Measurements from ENCODE around the gene ASF1A. TPM values are rescaled to one million over a fixed set of nuclear protein-coding genes. Genes with fewer than 3 reads are reported as not detected.

Gene ASF1A
- total and polyA plus RNA-seq, 2 experiments from 2014 or later: 23.0 to 32.7 TPM

- Histone ChIP-seq H3K4me3 (no peak overlapping the region), H3K9me3 (ENCODE audit: low read depth) (no peaks in the 10 kb centered on the region), H3K4me2 (no peak overlapping the region), H3K4me1 (ENCODE audit: insufficient read depth) (no peaks in the 10 kb centered on the region), H3K27ac (no peak overlapping the region), H3K36me3 (replicated peaks; ENCODE audit: insufficient read depth, low read depth) (no peaks in the 10 kb centered on the region), H2AFZ (no peak overlapping the region), H3K27me3 (no peaks in the 10 kb centered on the region), H3K79me2 (no peaks in the 10 kb centered on the region), H4K20me1 (ENCODE audit: insufficient read depth, poor library complexity, severe bottlenecking) (no peaks in the 10 kb centered on the region), H3K9me2 (replicated peaks; ENCODE audit: insufficient read depth) (no peaks in the 10 kb centered on the region)
- DNase-seq (ENCODE audit: low spot score): no peak
- no peak for TF ChIP-seq EZH2 (IDR thresholded peaks at IDR 0.05; ENCODE audit: borderline replicate concordance)
- no peak for TF ChIP-seq EZH2phosphoT487 (IDR thresholded peaks at IDR 0.05; ENCODE audit: low read depth, severe bottlenecking, unreplicated experiment)
- no peak for TF ChIP-seq CTCF (IDR thresholded peaks at IDR 0.05; ENCODE audit: poor library complexity)
- 83% methylated on average over 3 of the region's 3 CpGs for WGBS (ENCODE audit: low lambda C conversion rate, missing lambda C conversion rate)
These were observed 29.1 kb downstream of the ASF1A start for GRCh38 chr6:118923035-118923434.

- H3K27ac ChIP-seq: no peak overlapping the region
- H4K20me1 ChIP-seq (ENCODE audit: insufficient read depth, poor library complexity, severe bottlenecking): no peaks in the 10 kb centered on the region
- WGBS (ENCODE audit: low lambda C conversion rate, missing lambda C conversion rate): 96% methylated on average over 3 of the region's 3 CpGs
- no peaks in the 10 kb centered on the region for H3K36me3 ChIP-seq (replicated peaks; ENCODE audit: insufficient read depth, low read depth)
- no peak overlapping the region for H3K4me3 ChIP-seq
- H3K4me2 ChIP-seq: no peak overlapping the region
- no peak for DNase-seq (ENCODE audit: low spot score)
- H3K9me2 ChIP-seq (replicated peaks; ENCODE audit: insufficient read depth): no peaks in the 10 kb centered on the region
- no peak overlapping the region for H2AFZ ChIP-seq
- TF ChIP-seq CTCF (IDR thresholded peaks at IDR 0.05; ENCODE audit: poor library complexity) (no peak), EZH2phosphoT487 (IDR thresholded peaks at IDR 0.05; ENCODE audit: low read depth, severe bottlenecking, unreplicated experiment) (no peak), EZH2 (IDR thresholded peaks at IDR 0.05; ENCODE audit: borderline replicate concordance) (no peak)
- H3K4me1 ChIP-seq (ENCODE audit: insufficient read depth): peaks cover 7% of the 10 kb centered on the region
- no peaks in the 10 kb centered on the region for H3K27me3 ChIP-seq
- H3K79me2 ChIP-seq: peaks cover 39% of the 10 kb centered on the region
- H3K9me3 ChIP-seq (ENCODE audit: low read depth): no peaks in the 10 kb centered on the region
These were observed 36.7 kb downstream of the ASF1A start for GRCh38 chr6:118930680-118931079.

- Histone ChIP-seq H3K4me2 (no peak overlapping the region), H3K79me2 (peaks cover 45% of the 10 kb centered on the region), H3K9me2 (replicated peaks; ENCODE audit: insufficient read depth) (no peaks in the 10 kb centered on the region), H3K27me3 (no peaks in the 10 kb centered on the region), H3K4me3 (no peak overlapping the region), H4K20me1 (ENCODE audit: insufficient read depth, poor library complexity, severe bottlenecking) (no peaks in the 10 kb centered on the region), H3K36me3 (replicated peaks; ENCODE audit: insufficient read depth, low read depth) (no peaks in the 10 kb centered on the region), H3K9me3 (ENCODE audit: low read depth) (no peaks in the 10 kb centered on the region), H3K27ac (no peak overlapping the region), H2AFZ (no peak overlapping the region), H3K4me1 (ENCODE audit: insufficient read depth) (peaks cover 7% of the 10 kb centered on the region)
- no peak for TF ChIP-seq CTCF (IDR thresholded peaks at IDR 0.05; ENCODE audit: poor library complexity)
- no peak for TF ChIP-seq EZH2 (IDR thresholded peaks at IDR 0.05; ENCODE audit: borderline replicate concordance)
- TF ChIP-seq EZH2phosphoT487 (IDR thresholded peaks at IDR 0.05; ENCODE audit: low read depth, severe bottlenecking, unreplicated experiment): no peak
- 94% methylated on average over 5 of the region's 5 CpGs for WGBS (ENCODE audit: low lambda C conversion rate, missing lambda C conversion rate)
- no peak for DNase-seq (ENCODE audit: low spot score)
These were observed 37.5 kb downstream of the ASF1A start for GRCh38 chr6:118931436-118931835.

- H3K27ac ChIP-seq: no peak overlapping the region
These were observed 38.5 kb downstream of the ASF1A start for GRCh38 chr6:118932421-118932820.

More at GRCh38 chr6:118932421-118932820, 38.5 kb downstream of the ASF1A start:
- no peak for DNase-seq (ENCODE audit: low spot score)
- Histone ChIP-seq H4K20me1 (ENCODE audit: insufficient read depth, poor library complexity, severe bottlenecking) (no peaks in the 10 kb centered on the region), H3K36me3 (replicated peaks; ENCODE audit: insufficient read depth, low read depth) (no peaks in the 10 kb centered on the region), H3K9me3 (ENCODE audit: low read depth) (no peaks in the 10 kb centered on the region), H2AFZ (no peak overlapping the region), H3K27me3 (no peaks in the 10 kb centered on the region), H3K4me3 (no peak overlapping the region), H3K4me2 (no peak overlapping the region), H3K79me2 (peaks cover 55% of the 10 kb centered on the region), H3K4me1 (ENCODE audit: insufficient read depth) (peaks cover 7% of the 10 kb centered on the region), H3K9me2 (replicated peaks; ENCODE audit: insufficient read depth) (no peaks in the 10 kb centered on the region)
- TF ChIP-seq CTCF (IDR thresholded peaks at IDR 0.05; ENCODE audit: poor library complexity): no peak
- TF ChIP-seq EZH2 (IDR thresholded peaks at IDR 0.05; ENCODE audit: borderline replicate concordance): no peak
- TF ChIP-seq EZH2phosphoT487 (IDR thresholded peaks at IDR 0.05; ENCODE audit: low read depth, severe bottlenecking, unreplicated experiment): no peak
- 63% methylated on average over 2 of the region's 2 CpGs for WGBS (ENCODE audit: low lambda C conversion rate, missing lambda C conversion rate)

All from hepatocyte (in vitro differentiated cells).